ENCODE results near the gene CHRNG. TPM values are rescaled to one million over a fixed set of nuclear protein-coding genes. Genes with fewer than 3 reads are reported as not detected.

The CHRNG gene
- total RNA-seq, 1 donor from 2014 or later = not detected

DNA sequence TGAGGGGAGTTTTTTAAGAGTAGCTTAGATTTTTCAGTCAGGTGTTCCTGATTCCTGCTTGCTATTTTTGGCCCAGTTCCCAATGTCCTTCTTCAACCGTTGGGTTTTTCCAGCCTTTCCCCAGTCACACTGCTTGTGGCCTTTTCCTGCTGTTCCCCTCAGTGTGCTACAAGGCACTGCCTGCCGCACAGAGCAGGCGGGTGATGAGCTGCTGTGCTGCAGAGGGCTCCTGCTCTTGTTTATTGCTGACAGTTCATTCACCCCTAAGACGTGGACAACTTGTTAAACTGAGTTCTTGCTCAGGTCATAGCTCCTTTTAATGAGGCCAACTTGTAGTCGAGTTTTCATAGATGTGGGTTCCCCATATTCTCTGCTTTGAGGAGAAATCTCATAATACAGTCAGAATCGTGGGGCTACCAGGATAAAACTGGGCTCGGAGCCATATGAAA is 31.6 kb downstream of the CHRNG start:
- no peak overlapping the region for H2AFZ ChIP-seq (ENCODE audit: low read depth, low read length)
- H3K27ac ChIP-seq (ENCODE audit: low read depth, low read length) = no peak overlapping the region
- no peaks in the 10 kb centered on the region for H3K27me3 ChIP-seq (ENCODE audit: insufficient read depth, low read length)
- H4K20me1 ChIP-seq (ENCODE audit: insufficient read depth, low read length) = peaks cover 14% of the 10 kb centered on the region
- Mint-ChIP-seq H3K36me3 (ENCODE audit: low read depth, unreplicated experiment) (peaks cover 39% of the 10 kb centered on the region), H3K27me3 (ENCODE audit: low read depth, unreplicated experiment) (no peaks in the 10 kb centered on the region), H3K9me3 (ENCODE audit: unreplicated experiment) (no peaks in the 10 kb centered on the region), H3K4me3 (ENCODE audit: unreplicated experiment) (no peak overlapping the region), H3K4me1 (ENCODE audit: low read depth, unreplicated experiment) (peaks cover 27% of the 10 kb centered on the region), H3K27ac (ENCODE audit: unreplicated experiment) (no peak overlapping the region)
- TF ChIP-seq, protein P1, sequence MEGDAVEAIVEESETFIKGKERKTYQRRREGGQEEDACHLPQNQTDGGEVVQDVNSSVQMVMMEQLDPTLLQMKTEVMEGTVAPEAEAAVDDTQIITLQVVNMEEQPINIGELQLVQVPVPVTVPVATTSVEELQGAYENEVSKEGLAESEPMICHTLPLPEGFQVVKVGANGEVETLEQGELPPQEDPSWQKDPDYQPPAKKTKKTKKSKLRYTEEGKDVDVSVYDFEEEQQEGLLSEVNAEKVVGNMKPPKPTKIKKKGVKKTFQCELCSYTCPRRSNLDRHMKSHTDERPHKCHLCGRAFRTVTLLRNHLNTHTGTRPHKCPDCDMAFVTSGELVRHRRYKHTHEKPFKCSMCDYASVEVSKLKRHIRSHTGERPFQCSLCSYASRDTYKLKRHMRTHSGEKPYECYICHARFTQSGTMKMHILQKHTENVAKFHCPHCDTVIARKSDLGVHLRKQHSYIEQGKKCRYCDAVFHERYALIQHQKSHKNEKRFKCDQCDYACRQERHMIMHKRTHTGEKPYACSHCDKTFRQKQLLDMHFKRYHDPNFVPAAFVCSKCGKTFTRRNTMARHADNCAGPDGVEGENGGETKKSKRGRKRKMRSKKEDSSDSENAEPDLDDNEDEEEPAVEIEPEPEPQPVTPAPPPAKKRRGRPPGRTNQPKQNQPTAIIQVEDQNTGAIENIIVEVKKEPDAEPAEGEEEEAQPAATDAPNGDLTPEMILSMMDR (IDR thresholded peaks at IDR 0.05; ENCODE audit: insufficient read depth, low read depth, low read length) = no peak
- no peak for TF ChIP-seq EZH2 (IDR thresholded peaks at IDR 0.05; ENCODE audit: insufficient read depth, low read length)
- no peak overlapping the region for H3K4me3 ChIP-seq (ENCODE audit: insufficient read depth, low read depth, low read length)
- peaks cover 12% of the 10 kb centered on the region for H3K4me1 ChIP-seq (ENCODE audit: insufficient read depth, low read length)
- no peak overlapping the region for H3K4me2 ChIP-seq (ENCODE audit: low read length)
- no peaks in the 10 kb centered on the region for H3K79me2 ChIP-seq (ENCODE audit: insufficient read depth, low read length)
- H3K9ac ChIP-seq (ENCODE audit: low read length) = no peak overlapping the region
- H3K36me3 ChIP-seq (ENCODE audit: insufficient read depth, low read length) = peaks cover 45% of the 10 kb centered on the region
- FAIRE-seq (no peak), DNase-seq (ENCODE audit: low read depth) (no peak)
- H3K9me3 ChIP-seq (ENCODE audit: insufficient read depth, low read depth, low read length) = no peaks in the 10 kb centered on the region

- Mint-ChIP-seq H3K9me3 (ENCODE audit: unreplicated experiment) (no peaks in the 10 kb centered on the region), H3K36me3 (ENCODE audit: low read depth, unreplicated experiment) (peaks cover 26% of the 10 kb centered on the region), H3K27me3 (ENCODE audit: low read depth, unreplicated experiment) (no peaks in the 10 kb centered on the region)
These were observed 33.5 kb downstream of the CHRNG start for GRCh38 chr2:232573042-232573441.

More at GRCh38 chr2:232573042-232573441, 33.5 kb downstream of the CHRNG start:
- Histone ChIP-seq H3K27me3 (ENCODE audit: insufficient read depth, low read length) (no peaks in the 10 kb centered on the region), H3K9ac (ENCODE audit: low read length) (no peak overlapping the region), H3K9me3 (ENCODE audit: insufficient read depth, low read depth, low read length) (no peaks in the 10 kb centered on the region), H3K27ac (ENCODE audit: low read depth, low read length) (no peak overlapping the region), H3K4me3 (ENCODE audit: insufficient read depth, low read depth, low read length) (no peak overlapping the region), H3K79me2 (ENCODE audit: insufficient read depth, low read length) (no peaks in the 10 kb centered on the region), H4K20me1 (ENCODE audit: insufficient read depth, low read length) (peaks cover 14% of the 10 kb centered on the region), H3K4me2 (ENCODE audit: low read length) (no peak overlapping the region), H3K4me1 (ENCODE audit: insufficient read depth, low read length) (peaks cover 20% of the 10 kb centered on the region), H3K36me3 (ENCODE audit: insufficient read depth, low read length) (peaks cover 26% of the 10 kb centered on the region), H2AFZ (ENCODE audit: low read depth, low read length) (no peak overlapping the region)
- H3K27ac Mint-ChIP-seq (ENCODE audit: unreplicated experiment) = no peak overlapping the region
- H3K4me1 Mint-ChIP-seq (ENCODE audit: low read depth, unreplicated experiment) = peaks cover 37% of the 10 kb centered on the region
- DNase-seq (ENCODE audit: low read depth) = no peak
- no peak overlapping the region for H3K4me3 Mint-ChIP-seq (ENCODE audit: unreplicated experiment)
- no peak for FAIRE-seq
- TF ChIP-seq EZH2 (IDR thresholded peaks at IDR 0.05; ENCODE audit: insufficient read depth, low read length) = no peak
- TF ChIP-seq, protein P1 (IDR thresholded peaks at IDR 0.05; ENCODE audit: insufficient read depth, low read depth, low read length) = no peak
